A549 (cell line): ENCODE measurements around the gene BMP10. TPM values are rescaled to one million over a fixed set of nuclear protein-coding genes. Genes with fewer than 3 reads are reported as not detected.

Experiments
- ATAC-seq, 2 experiments: fragments of 200-7000 bp in 1 of 2; fragments of >200 bp in 1 of 2; cut with Nextera tagmentation in 1 of 2; cut with Tn5 transposase in 1 of 2; 3 replicates each; pipeline versions ENCODE4 v1.8.0 to v1.9.1; 2018 to 2020; ENCODE audit warnings: mild to moderate bottlenecking in 1 of 2, moderate library complexity in 1 of 2
- CTCF ChIA-PET: fragments of 300-600 bp; sonication (Branson Sonifier 250); formaldehyde crosslinking; extraction: SDS; loops from one replicate; lab custom pipeline; 2021; ENCODE audit warnings: antibody characterized with exemption, inconsistent platforms; lab: Yijun Ruan, JAX
- POLR2A ChIA-PET: fragments of 350-600 bp; formaldehyde crosslinking; extraction: SDS; loops from one replicate; lab custom pipeline; 2021; ENCODE audit warnings: antibody characterized with exemption, inconsistent platforms; lab: Yijun Ruan, JAX
- DNase-seq, 2 experiments: peaks; one replicate each; pipeline versions ENCODE4 v3.0.0 to v3.0.0-alpha.2; 2011 to 2016; ENCODE audit warnings: low read depth in 1 of 2, low spot score in 1 of 2
- FAIRE-seq: peaks from 2 replicates; lab custom pipeline; 2011; peaks lifted over from hg19 to GRCh38; lab: Jason Lieb, UNC
- H3K27ac ChIP-seq, 2 experiments: fragments of >200 bp; sonication (Bioruptor Twin); formaldehyde crosslinking; 3 replicates each; pipeline ENCODE4 v1.5.1; 2016 to 2017
- H3K4me1 ChIP-seq: fragments of >200 bp; sonication (Bioruptor Twin); formaldehyde crosslinking; 3 replicates; pipeline ENCODE4 v1.6.1; 2016
- H3K4me2 ChIP-seq: fragments of >200 bp; sonication (Bioruptor Twin); formaldehyde crosslinking; 3 replicates; pipeline ENCODE4 v1.6.1; 2016
- H3K4me3 ChIP-seq: fragments of >200 bp; sonication (Bioruptor Twin); formaldehyde crosslinking; 3 replicates; pipeline ENCODE4 v1.5.1; 2016
- H3K9me3 ChIP-seq: fragments of >200 bp; sonication (Bioruptor Twin); formaldehyde crosslinking; 3 replicates; pipeline ENCODE4 v1.6.1; 2016
- ATOH8 ChIP-seq: fragments of 250-450 bp; sonication (Bioruptor Pico); IDR thresholded peaks from 2 replicates; pipeline ENCODE4 v1.5.0; 2020; ENCODE audit warnings: low read depth, mild to moderate bottlenecking, moderate library complexity
- BHLHE40 ChIP-seq: IDR thresholded peaks from 2 replicates; pipeline ENCODE4 v1.6.1; 2012; ENCODE audit warnings: low read depth, low read length, inconsistent platforms
- CEBPB ChIP-seq, 2 experiments: fragments of >200 bp in 1 of 2; sonication (Bioruptor Twin) in 1 of 2; formaldehyde crosslinking in 1 of 2; IDR thresholded peaks; 2 replicates each; pipeline ENCODE4 v1.6.1; 2012 to 2016
- CHD4 ChIP-seq: fragments of 200-600 bp; sonication (generic); IDR thresholded peaks from 2 replicates; pipeline ENCODE4 v1.6.1; 2016; ENCODE audit warnings: antibody characterized with exemption, mild to moderate bottlenecking, borderline replicate concordance
- E2F6 ChIP-seq: IDR thresholded peaks from 2 replicates; pipeline ENCODE4 v1.6.1; 2012; ENCODE audit warnings: low read depth, borderline replicate concordance
- ELK1 ChIP-seq: fragments of 150-350 bp; IDR thresholded peaks from 2 replicates; pipeline ENCODE4 v1.6.1; 2014; ENCODE audit warnings: low read depth, mild to moderate bottlenecking, low read length
- EP300 ChIP-seq, 2 experiments: fragments of >200 bp; sonication (Bioruptor Twin); formaldehyde crosslinking; IDR thresholded peaks; 2 replicates in 1 of 2; 3 replicates in 1 of 2; pipeline ENCODE4 v1.6.1; 2016 to 2017
- ESRRA ChIP-seq: fragments of 150-350 bp; IDR thresholded peaks from 2 replicates; pipeline ENCODE4 v1.6.1; 2014; ENCODE audit warnings: mild to moderate bottlenecking, low read length, borderline replicate concordance
- FOSL2 ChIP-seq, 2 experiments: fragments of 450-650 bp in 1 of 2; fragments of >200 bp in 1 of 2; sonication (Bioruptor Twin) in 1 of 2; formaldehyde crosslinking; IDR thresholded peaks; 2 replicates each; pipeline versions ENCODE4 v1.5.0 to v1.6.1; 2016 to 2020; ENCODE audit warnings: mild to moderate bottlenecking in 1 of 2, moderate library complexity in 1 of 2
- GATA3 ChIP-seq: IDR thresholded peaks from 2 replicates; pipeline ENCODE4 v1.6.1; 2012; ENCODE audit warnings: borderline replicate concordance
- HDAC2 ChIP-seq: fragments of 200-600 bp; sonication (generic); IDR thresholded peaks from 2 replicates; pipeline ENCODE4 v1.6.1; 2016
- HEYL ChIP-seq: fragments of 250-450 bp; sonication (Bioruptor Pico); IDR thresholded peaks from 2 replicates; pipeline ENCODE4 v1.8.0; 2021; ENCODE audit warnings: mild to moderate bottlenecking, moderate library complexity
- HOXB13 ChIP-seq: fragments of 250-450 bp; sonication (Bioruptor Pico); IDR thresholded peaks from 2 replicates; pipeline ENCODE4 v1.5.0; 2020; ENCODE audit warnings: low read depth, mild to moderate bottlenecking, moderate library complexity
- HOXB5 ChIP-seq: fragments of 250-450 bp; sonication (Bioruptor Pico); IDR thresholded peaks from 2 replicates; pipeline ENCODE4 v1.5.0; 2020; ENCODE audit warnings: mild to moderate bottlenecking, moderate library complexity
- KDM5A ChIP-seq: fragments of 200-600 bp; sonication (generic); IDR thresholded peaks from 2 replicates; pipeline ENCODE4 v1.6.1; 2016; ENCODE audit warnings: antibody characterized with exemption, mild to moderate bottlenecking
- MAZ ChIP-seq: fragments of 150-350 bp; IDR thresholded peaks from 2 replicates; pipeline ENCODE4 v1.6.1; 2014; ENCODE audit warnings: antibody characterized with exemption, low read depth, low read length, borderline replicate concordance
- NFE2L2 ChIP-seq: fragments of 150-350 bp; conservative IDR thresholded peaks from 2 replicates; pipeline ENCODE4 v1.6.1; 2014; ENCODE audit warnings: low read length
- NPAS2 ChIP-seq: fragments of 250-450 bp; sonication (Bioruptor Pico); IDR thresholded peaks from 2 replicates; pipeline ENCODE4 v1.8.0; 2022; ENCODE audit warnings: mild to moderate bottlenecking, moderate library complexity, borderline replicate concordance
- PHF8 ChIP-seq: fragments of 200-600 bp; sonication (generic); IDR thresholded peaks from 2 replicates; pipeline ENCODE4 v1.6.1; 2016; ENCODE audit warnings: low read depth, mild to moderate bottlenecking, antibody characterized with exemption, moderate library complexity, borderline replicate concordance
- POLR2AphosphoS2 ChIP-seq: conservative IDR thresholded peaks from 2 replicates; pipeline ENCODE4 v1.6.1; 2012; ENCODE audit warnings: low read length, improper control_type of control experiment, inconsistent platforms
- RAD21 ChIP-seq, 2 experiments: fragments of >200 bp in 1 of 2; sonication (Bioruptor Twin) in 1 of 2; formaldehyde crosslinking in 1 of 2; IDR thresholded peaks in 1 of 2; conservative IDR thresholded peaks in 1 of 2; 2 replicates in 1 of 2; 3 replicates in 1 of 2; pipeline ENCODE4 v1.6.1; 2012 to 2018; ENCODE audit warnings: inconsistent platforms in 1 of 2
- RARB ChIP-seq: fragments of 250-450 bp; sonication (Bioruptor Pico); IDR thresholded peaks from 2 replicates; pipeline ENCODE4 v1.8.0; 2021; ENCODE audit warnings: mild to moderate bottlenecking, moderate library complexity
- RCOR1 ChIP-seq: fragments of 150-350 bp; IDR thresholded peaks from 2 replicates; pipeline ENCODE4 v1.6.1; 2014; ENCODE audit warnings: antibody characterized with exemption, low read length, low read depth
- REST ChIP-seq: fragments of 200-600 bp; sonication (generic); IDR thresholded peaks from 2 replicates; pipeline ENCODE4 v1.6.1; 2016; ENCODE audit warnings: antibody characterized with exemption, mild to moderate bottlenecking, moderate library complexity
- RNF2 ChIP-seq: fragments of 200-600 bp; sonication (generic); IDR thresholded peaks from 2 replicates; pipeline ENCODE4 v1.6.1; 2016; ENCODE audit warnings: low read depth, mild to moderate bottlenecking, antibody characterized with exemption, moderate library complexity, borderline replicate concordance
- TFCP2L1 ChIP-seq: fragments of 250-450 bp; sonication (Bioruptor Pico); IDR thresholded peaks from 2 replicates; pipeline ENCODE4 v1.5.0; 2021; ENCODE audit warnings: mild to moderate bottlenecking
- USF2 ChIP-seq: fragments of 450-650 bp; IDR thresholded peaks from 2 replicates; pipeline ENCODE4 v1.6.1; 2014; ENCODE audit warnings: antibody characterized with exemption
- ZFP36 ChIP-seq: fragments of 450-650 bp; IDR thresholded peaks from 2 replicates; pipeline ENCODE4 v1.6.1; 2014; ENCODE audit warnings: borderline replicate concordance; ENCODE audit not compliant: partially characterized antibody
- WGBS: methylation state at CpG from one replicate; pipeline ENCODE4 v1.1.6; 2017; ENCODE audit errors: missing lambda C conversion rate; 5-methylcytosine and 5-hydroxymethylcytosine counted together
- polyA plus RNA-seq, 4 experiments: library from polyadenylated mRNA; depleted of rRNA in 3 of 4; stranded (reverse); fragments of >200 nt; fragmentation: RNase III in 1 of 4; extraction: RNeasy Plus Mini Kit Qiagen cat#74134 plus additional on column Dnase treatment in 1 of 4; gene quantifications; 2 replicates in 3 of 4; 3 replicates in 1 of 4; pipeline ENCODE4 v1.2.3, GENCODE V29; 2011 to 2017

Gene BMP10
- polyA plus RNA-seq, 2 of the 4 experiments (the other 2 are of a cell fraction) = not detected

- H3K4me1 ChIP-seq = peaks cover 27% of the 10 kb centered on the region
- ChIA-PET CTCF (interaction anchor here (0.8 kb wide), 1 partner anchor 93 kb away, joined by 3 read pairs; no protein-coding TSS in a partner anchor), POLR2A (no interaction called here)
- H3K9me3 ChIP-seq = no peaks in the 10 kb centered on the region
- no peak for FAIRE-seq
- peak overlapping the region; percentile 13 to 22; a peak in 3 of 6 replicates for H3K27ac ChIP-seq
- 0 out of 3 replicates have a peak overlapping the region, but pooled peaks have one; percentile 3 for H3K4me2 ChIP-seq
- DNase-seq = peak in 1 of 2 experiments; percentile 22
- WGBS = 72% methylated on average over 8 of the region's 8 CpGs
- ATAC-seq = peak; percentile 20 to 33; a peak in 3 of 6 replicates
- TF ChIP-seq CHD4 = no peak
- no peak for TF ChIP-seq MAZ
- TF ChIP-seq REST = no peak
- TF ChIP-seq RAD21 (conservative IDR thresholded peaks at IDR 0.05 in 1 of 2, IDR thresholded peaks at IDR 0.05 in 1 of 2) = no peak
- TF ChIP-seq HOXB13 (CRISPR knock-in tag) = no peak
- no peak for TF ChIP-seq RNF2
- no peak for TF ChIP-seq FOSL2 (IDR thresholded peaks at IDR 0.05)
- no peak for TF ChIP-seq FOSL2 (CRISPR knock-in tag; IDR thresholded peaks at IDR 0.05)
- TF ChIP-seq TFCP2L1 (CRISPR knock-in tag) = no peak
- no peak; the same call in 1 of the 2 replicates for TF ChIP-seq USF2
- no peak for TF ChIP-seq BHLHE40
- no peak for TF ChIP-seq CEBPB (IDR thresholded peaks at IDR 0.05)
- no peak for TF ChIP-seq HOXB5 (CRISPR knock-in tag)
- H3K4me3 ChIP-seq = no peak overlapping the region
Observed at GRCh38 chr2:68832233-68832869, 38.8 kb downstream of the BMP10 start.

GRCh38 chr2:68831686-68832232 lies 39.4 kb downstream of the BMP10 start:
- Histone ChIP-seq H3K4me1 (peaks cover 27% of the 10 kb centered on the region), H3K4me2 (0 out of 3 replicates have a peak overlapping the region, but pooled peaks have one; percentile 3), H3K9me3 (no peaks in the 10 kb centered on the region), H3K4me3 (no peak overlapping the region), H3K27ac (peak overlapping the region; percentile 13 to 22; a peak in 3 of 6 replicates)
- ChIA-PET CTCF (interaction anchor here (2.2 kb wide), 1 partner anchor 80 kb away, joined by 8 read pairs; no protein-coding TSS in a partner anchor), POLR2A (no interaction called here)
- TF ChIP-seq ESRRA = no peak
- no peak for TF ChIP-seq HOXB13 (CRISPR knock-in tag)
- no peak for TF ChIP-seq POLR2AphosphoS2
- no peak for TF ChIP-seq RNF2
- TF ChIP-seq TFCP2L1 (CRISPR knock-in tag) = no peak
- TF ChIP-seq KDM5A = no peak
- no peak for TF ChIP-seq HDAC2
- no peak for TF ChIP-seq HEYL (CRISPR knock-in tag)
- TF ChIP-seq GATA3 = no peak
- TF ChIP-seq RCOR1 = no peak
- TF ChIP-seq PHF8 = no peak
- no peak for TF ChIP-seq RARB (CRISPR knock-in tag)
- no peak for TF ChIP-seq EP300 (IDR thresholded peaks at IDR 0.05)
- TF ChIP-seq NPAS2 (CRISPR knock-in tag) = no peak
- TF ChIP-seq NFE2L2 = no peak
- TF ChIP-seq E2F6 = no peak
- TF ChIP-seq ELK1 = no peak
- TF ChIP-seq ATOH8 (CRISPR knock-in tag) = no peak
- TF ChIP-seq ZFP36 = no peak
- TF ChIP-seq CEBPB (IDR thresholded peaks at IDR 0.05) = no peak
- WGBS = 77% methylated on average over 3 of the region's 3 CpGs
- ATAC-seq = peak in 1 of 2 experiments; percentile 7; a peak in 2 of 6 replicates
- no peak for FAIRE-seq
- DNase-seq = no peak
